ENCODE results near the gene FN3K. TPM values are rescaled to one million over a fixed set of nuclear protein-coding genes. Genes with fewer than 3 reads are reported as not detected.
"Not testable (repeated sequence)": the region's sequence is repeated elsewhere in the genome, so short reads cannot be mapped to it uniquely, and the experiment has no call there.

The FN3K gene
- total RNA-seq, 2 donors from 2014 or later: 1.6 TPM

DNA sequence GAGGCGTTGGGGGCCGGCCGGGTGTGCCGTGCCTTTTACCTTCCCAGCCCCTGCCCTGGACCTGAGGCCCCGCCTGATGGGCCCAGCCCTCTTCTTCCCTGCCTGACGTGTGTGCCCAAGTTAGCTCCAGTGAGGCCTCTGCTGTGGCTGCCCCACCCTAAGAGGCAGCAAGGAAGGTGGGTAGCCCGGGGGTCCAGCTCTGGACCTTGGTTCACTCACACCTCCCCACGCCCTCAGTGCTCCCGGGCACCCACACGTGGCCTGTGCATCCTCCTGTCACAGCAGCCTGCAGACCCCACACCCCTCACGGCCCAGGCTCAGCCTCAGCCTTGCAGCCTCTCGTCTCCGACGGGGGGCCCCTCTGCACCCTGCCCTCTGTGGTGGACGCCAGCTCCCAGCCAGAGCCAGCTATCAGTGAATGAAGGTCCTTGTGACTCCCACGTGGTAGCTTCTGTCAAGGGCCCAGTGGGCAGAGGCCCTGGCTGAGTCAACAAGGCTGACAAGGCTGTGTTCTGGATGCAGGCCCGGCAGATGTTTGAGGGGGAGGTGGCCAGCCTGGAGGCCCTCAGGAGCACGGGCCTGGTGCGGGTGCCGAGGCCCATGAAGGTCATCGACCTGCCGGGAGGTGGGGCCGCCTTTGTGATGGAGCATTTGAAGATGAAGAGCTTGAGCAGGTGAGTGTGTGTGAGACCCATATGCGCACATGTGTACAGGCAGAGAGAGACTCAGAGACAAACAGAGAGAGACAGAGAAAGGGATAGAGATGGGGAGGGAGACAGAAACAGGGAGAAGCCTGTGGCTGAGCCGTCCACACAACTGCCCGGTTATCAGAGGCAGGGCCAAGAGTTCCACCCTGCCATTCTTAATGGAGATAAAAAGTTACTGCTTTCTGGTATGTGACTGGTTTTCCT lies 2.8 kb downstream of the FN3K start:
- Mint-ChIP-seq H3K9me3 (peaks cover 3% of the 10 kb centered on the region), H3K4me1 (ENCODE audit: low read depth in 2 of 2) (no peaks in the 10 kb centered on the region), H3K36me3 (peaks cover 25% of the 10 kb centered on the region), H3K27me3 (no peaks in the 10 kb centered on the region), H3K4me3 (no peak overlapping the region), H3K27ac (no peak overlapping the region)
- ATAC-seq: peak in 1 of 2 donors; percentile 7
- DNase-seq (ENCODE audit: low spot score): peak; percentile 35

DNA sequence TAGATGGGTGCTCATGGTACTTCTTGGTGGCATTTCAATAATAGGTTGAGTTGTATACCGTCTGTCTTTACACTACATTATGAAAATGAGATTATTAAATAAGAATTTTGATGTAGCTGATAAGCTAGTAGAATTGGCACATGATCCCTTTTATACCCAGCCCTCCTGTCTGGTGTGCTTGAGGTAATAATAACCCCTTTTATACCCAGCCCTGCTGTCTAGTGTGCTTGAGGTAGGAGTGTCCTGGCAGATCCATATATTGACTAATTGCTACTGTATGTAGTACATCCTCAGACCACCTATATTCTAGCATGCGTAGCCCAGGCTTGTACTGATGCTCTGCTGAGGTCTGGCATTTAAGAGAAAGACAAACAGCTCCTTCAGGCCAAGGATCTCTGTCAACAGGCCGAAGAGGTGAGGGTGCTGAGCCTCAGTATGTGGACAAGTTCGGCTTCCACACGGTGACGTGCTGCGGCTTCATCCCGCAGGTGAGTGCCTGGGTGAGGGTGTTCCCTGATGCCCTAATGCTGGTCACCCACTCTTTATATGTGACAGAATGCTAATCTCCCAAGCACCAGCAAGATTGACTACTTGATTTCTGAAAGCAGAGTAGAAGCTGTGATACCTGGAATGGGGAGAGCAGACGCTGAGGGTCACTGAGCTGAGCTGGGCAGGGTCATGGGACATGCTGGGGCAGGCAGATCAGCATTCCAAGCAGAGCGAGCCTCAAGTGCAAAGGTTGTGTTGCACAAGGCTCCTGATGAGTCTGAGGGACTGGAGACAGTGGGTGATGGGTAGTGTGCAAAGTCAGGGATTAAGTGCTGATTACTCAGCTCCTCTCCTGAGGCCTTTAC lies 5.7 kb downstream of the FN3K start:
- no peaks in the 10 kb centered on the region for H3K9me3 Mint-ChIP-seq
- no peak overlapping the region for H3K27ac Mint-ChIP-seq
- peaks cover 20% of the 10 kb centered on the region for H3K36me3 Mint-ChIP-seq
- DNase-seq (ENCODE audit: low spot score): no peak
- no peak overlapping the region for H3K4me3 Mint-ChIP-seq
- no peaks in the 10 kb centered on the region for H3K4me1 Mint-ChIP-seq (ENCODE audit: low read depth in 2 of 2)
- no peak for ATAC-seq
- H3K27me3 Mint-ChIP-seq: no peaks in the 10 kb centered on the region

DNA sequence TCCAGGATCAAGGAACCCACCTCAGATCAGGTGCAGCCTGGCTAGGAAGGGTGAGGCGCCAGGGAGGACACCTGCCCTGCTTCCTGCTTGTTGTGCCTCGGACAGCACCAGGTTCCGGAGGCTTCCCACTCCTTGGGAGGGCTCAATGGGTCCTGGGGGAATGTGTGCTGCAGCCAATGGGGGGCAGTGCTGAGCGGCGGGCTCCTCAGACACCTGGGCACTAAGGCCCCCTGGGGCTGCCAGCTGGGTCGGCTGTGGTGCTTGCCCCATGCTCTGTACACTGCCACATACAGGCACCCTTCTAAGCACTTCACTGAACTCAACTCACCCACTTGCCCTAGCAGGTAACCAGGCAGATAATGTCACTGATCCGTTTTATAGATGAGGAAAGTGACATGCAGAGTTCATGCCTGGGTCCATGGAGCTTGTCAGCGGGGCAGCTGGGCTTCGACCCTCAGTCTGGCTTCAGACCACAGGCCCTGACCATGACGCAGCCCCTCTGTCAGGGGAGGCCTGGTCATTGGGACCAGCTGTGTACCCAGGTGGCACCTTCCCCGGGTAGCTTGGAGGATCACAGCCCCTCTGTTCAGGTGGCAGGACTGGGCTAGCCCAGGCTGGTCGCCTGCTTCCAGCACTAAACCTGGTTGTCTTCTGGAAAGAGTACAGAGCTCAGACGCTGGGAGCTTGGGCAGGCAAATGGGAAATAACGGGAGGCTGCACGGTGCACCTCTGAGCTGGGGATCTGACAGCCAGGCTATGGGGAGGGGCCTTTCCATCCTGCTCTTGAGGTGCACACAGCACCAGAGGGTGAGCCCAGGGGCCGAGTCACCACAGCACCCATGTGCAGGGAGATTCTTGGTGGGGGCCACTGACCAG lies 8.2 kb downstream of the FN3K start:
- peaks cover 20% of the 10 kb centered on the region for H3K36me3 Mint-ChIP-seq
- no peaks in the 10 kb centered on the region for H3K4me1 Mint-ChIP-seq (ENCODE audit: low read depth in 2 of 2)
- no peaks in the 10 kb centered on the region for H3K27me3 Mint-ChIP-seq

DNA sequence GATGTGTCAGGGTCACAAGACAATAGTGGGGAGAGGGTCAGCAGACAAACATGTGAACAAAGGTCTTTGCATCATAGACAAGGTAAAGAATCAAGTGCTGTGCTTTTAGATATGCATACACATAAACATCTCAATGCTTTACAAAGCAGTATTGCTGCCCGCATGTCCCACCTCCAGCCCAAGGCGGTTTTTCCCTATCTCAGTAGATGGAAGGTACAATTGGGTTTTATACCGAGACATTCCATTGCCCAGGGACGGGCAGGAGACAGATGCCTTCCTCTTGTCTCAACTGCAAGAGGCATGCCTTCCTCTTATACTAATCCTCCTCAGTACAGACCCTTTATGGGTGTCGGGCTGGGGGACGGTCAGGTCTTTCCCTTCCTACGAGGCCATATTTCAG lies 9.3 kb downstream of the FN3K start:
- H3K36me3 Mint-ChIP-seq: peaks cover 20% of the 10 kb centered on the region
- not testable (repeated sequence) for H3K9me3 Mint-ChIP-seq; DNase-seq (ENCODE audit: low spot score); H3K4me3 Mint-ChIP-seq; ATAC-seq; H3K27ac Mint-ChIP-seq; H3K4me1 Mint-ChIP-seq (ENCODE audit: low read depth in 2 of 2); H3K27me3 Mint-ChIP-seq

More for the DNA sequence above, 8.2 kb downstream of the FN3K start:
- ATAC-seq (peak in 1 of 2 donors; percentile 31), DNase-seq (ENCODE audit: low spot score) (no peak)
- H3K9me3 Mint-ChIP-seq: no peaks in the 10 kb centered on the region
- H3K4me3 Mint-ChIP-seq: no peak overlapping the region
- H3K27ac Mint-ChIP-seq: no peak overlapping the region

DNA sequence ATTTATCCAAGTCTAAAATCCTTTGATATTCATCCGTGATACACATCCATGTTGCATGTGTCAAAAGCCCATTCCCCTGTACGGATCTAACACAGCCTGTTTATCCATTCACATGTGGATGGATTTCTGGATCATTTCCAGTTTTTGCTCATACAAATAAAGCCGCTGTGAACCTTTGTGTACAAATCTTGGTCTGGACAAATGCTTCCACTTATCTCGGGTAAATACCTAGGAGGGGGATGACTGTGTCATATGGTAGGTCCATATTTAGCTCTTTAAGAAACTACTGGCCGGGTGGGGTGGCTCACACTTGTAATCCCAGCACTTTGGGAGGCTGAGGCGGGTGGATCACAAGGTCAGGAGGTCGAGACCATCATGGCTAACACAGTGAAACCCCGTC lies 10.1 kb downstream of the FN3K start:
- no peak for ATAC-seq
- Mint-ChIP-seq H3K4me3 (no peak overlapping the region), H3K36me3 (peaks cover 14% of the 10 kb centered on the region), H3K27me3 (no peaks in the 10 kb centered on the region), H3K27ac (no peak overlapping the region), H3K9me3 (no peaks in the 10 kb centered on the region), H3K4me1 (ENCODE audit: low read depth in 2 of 2) (no peaks in the 10 kb centered on the region)
- no peak for DNase-seq (ENCODE audit: low spot score)

DNA sequence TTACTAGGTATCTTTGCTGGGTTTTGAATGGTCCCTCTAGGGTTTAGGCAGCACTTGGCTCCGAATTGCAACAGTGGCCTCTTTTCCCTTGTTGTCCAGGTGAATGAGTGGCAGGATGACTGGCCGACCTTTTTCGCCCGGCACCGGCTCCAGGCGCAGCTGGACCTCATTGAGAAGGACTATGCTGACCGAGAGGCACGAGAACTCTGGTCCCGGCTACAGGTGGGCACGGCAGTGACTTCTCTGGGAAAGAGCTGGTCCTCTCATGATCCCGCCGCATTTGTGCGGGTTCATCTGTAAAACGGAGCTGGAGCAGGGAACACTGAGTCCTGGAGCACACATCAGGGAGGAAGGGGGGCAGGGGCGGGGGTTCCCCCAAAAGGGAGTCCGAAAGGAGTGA lies 13.3 kb downstream of the FN3K start:
- DNase-seq (ENCODE audit: low spot score) (no peak), ATAC-seq (no peak)
- no peak overlapping the region for H3K4me3 Mint-ChIP-seq
- H3K36me3 Mint-ChIP-seq: no peaks in the 10 kb centered on the region
- H3K4me1 Mint-ChIP-seq (ENCODE audit: low read depth in 2 of 2): peaks cover 7 to 13% of the 10 kb centered on the region in 2 donors
- H3K27me3 Mint-ChIP-seq: no peaks in the 10 kb centered on the region
- no peak overlapping the region for H3K27ac Mint-ChIP-seq
- H3K9me3 Mint-ChIP-seq: no peaks in the 10 kb centered on the region

DNA sequence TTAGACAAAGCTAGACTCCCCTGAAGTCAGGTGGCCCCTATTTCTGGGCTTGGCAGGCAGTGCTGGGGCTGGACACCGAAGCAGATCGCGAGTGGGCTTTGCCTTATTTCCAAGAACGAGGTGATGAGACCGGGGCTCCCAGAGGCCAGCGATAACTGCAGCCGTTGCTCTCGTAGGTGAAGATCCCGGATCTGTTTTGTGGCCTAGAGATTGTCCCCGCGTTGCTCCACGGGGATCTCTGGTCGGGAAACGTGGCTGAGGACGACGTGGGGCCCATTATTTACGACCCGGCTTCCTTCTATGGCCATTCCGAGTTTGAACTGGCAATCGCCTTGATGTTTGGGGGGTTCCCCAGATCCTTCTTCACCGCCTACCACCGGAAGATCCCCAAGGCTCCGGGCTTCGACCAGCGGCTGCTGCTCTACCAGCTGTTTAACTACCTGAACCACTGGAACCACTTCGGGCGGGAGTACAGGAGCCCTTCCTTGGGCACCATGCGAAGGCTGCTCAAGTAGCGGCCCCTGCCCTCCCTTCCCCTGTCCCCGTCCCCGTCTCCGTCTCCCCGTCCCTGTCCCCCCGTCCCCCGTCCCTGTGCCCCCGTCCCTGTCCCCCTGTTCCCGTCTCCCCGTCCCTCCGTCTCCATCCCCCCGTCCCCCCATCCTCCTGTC lies 15.0 kb downstream of the FN3K start:
- no peaks in the 10 kb centered on the region for H3K36me3 Mint-ChIP-seq
- peak overlapping the region; percentile 44 for H3K4me3 Mint-ChIP-seq
- no peaks in the 10 kb centered on the region for H3K9me3 Mint-ChIP-seq
- no peak for ATAC-seq
- H3K4me1 Mint-ChIP-seq (ENCODE audit: low read depth in 2 of 2): peaks cover 14 to 24% of the 10 kb centered on the region in 2 donors
- no peak overlapping the region for H3K27ac Mint-ChIP-seq
- DNase-seq (ENCODE audit: low spot score): no peak
- H3K27me3 Mint-ChIP-seq: no peaks in the 10 kb centered on the region

DNA sequence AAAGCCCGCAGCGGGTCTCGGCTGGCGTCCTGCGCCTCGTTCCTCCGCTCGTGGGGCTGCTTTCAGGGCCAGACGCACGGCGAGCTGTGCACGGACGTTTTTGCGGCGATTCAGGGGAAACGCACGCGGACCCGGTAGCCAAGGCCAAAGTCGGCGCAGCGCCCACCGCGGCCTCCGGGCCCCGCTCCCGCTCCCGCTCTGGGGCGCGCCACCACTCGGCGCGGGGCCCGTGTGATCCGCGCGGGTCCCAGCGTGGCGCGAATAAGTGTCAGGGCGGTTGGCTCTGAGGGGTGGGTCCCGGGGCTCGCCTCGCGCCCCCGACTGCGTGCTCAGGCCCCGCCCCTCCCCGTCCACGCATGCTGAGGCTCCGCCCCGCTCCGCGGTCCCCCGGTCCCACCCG lies 15.8 kb downstream of the FN3K start:
- Mint-ChIP-seq H3K36me3 (no peaks in the 10 kb centered on the region), H3K4me3 (no peak overlapping the region), H3K9me3 (no peaks in the 10 kb centered on the region), H3K27ac (no peak overlapping the region), H3K4me1 (ENCODE audit: low read depth in 2 of 2) (peaks cover 17 to 27% of the 10 kb centered on the region in 2 donors), H3K27me3 (no peaks in the 10 kb centered on the region)
- ATAC-seq (no peak), DNase-seq (ENCODE audit: low spot score) (no peak)

DNA sequence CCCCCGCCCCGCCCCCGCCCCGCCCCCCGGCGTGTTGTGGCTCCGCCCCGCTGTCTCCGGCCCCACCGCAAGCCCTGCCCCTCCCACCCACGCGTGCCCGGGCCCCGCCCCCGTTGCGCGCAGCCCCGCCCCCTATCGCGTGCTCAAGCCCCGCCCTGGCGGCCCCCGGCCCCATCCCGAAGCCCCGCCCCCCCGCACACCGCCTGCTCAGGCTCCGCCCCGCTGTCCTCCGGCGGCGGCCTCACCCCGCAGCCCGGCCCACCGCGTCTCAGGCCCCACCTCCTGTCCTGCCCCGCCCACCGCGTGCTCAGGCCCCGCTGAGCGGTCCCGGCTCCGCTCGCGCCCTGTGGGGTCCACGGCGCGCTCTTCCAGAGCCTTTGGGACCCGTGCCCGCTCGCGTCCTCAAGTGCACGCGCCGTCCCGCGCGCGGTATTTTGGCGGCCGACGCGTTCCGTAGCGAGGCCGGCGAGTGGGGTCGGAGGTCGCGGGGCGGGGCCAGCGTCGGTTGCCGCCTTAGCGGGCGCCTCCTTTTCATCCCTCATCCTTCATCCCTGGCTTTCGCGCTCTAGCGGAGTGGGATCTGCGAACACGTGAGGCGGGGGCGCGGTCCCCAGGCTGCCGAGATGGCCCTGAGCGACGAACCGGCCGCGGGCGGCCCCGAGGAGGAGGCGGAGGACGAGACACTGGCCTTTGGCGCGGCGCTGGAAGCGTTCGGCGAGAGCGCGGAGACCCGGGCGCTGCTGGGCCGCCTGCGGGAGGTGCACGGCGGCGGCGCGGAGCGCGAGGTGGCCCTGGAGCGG lies 16.4 kb downstream of the FN3K start, which contains the start of gene TBCD:
Gene TBCD, plus strand, starts transcription at position 495 of the 800 bp plus-strand sequence. Its CDS starts 129 bp downstream, at position 624.
- no peaks in the 10 kb centered on the region for H3K27me3 Mint-ChIP-seq
- H3K4me1 Mint-ChIP-seq (ENCODE audit: low read depth in 2 of 2): peaks cover 17 to 27% of the 10 kb centered on the region in 2 donors
- H3K9me3 Mint-ChIP-seq: no peaks in the 10 kb centered on the region
- DNase-seq (ENCODE audit: low spot score) (peak; percentile 87), ATAC-seq (peak; percentile 90 to 93)
- peak within 1 kb of the TSS; percentile 81 for H3K4me3 Mint-ChIP-seq
- peak within 1 kb of the TSS in 1 of 2 donors; percentile 31 for H3K27ac Mint-ChIP-seq
- H3K36me3 Mint-ChIP-seq: no peaks in the 10 kb centered on the region

DNA sequence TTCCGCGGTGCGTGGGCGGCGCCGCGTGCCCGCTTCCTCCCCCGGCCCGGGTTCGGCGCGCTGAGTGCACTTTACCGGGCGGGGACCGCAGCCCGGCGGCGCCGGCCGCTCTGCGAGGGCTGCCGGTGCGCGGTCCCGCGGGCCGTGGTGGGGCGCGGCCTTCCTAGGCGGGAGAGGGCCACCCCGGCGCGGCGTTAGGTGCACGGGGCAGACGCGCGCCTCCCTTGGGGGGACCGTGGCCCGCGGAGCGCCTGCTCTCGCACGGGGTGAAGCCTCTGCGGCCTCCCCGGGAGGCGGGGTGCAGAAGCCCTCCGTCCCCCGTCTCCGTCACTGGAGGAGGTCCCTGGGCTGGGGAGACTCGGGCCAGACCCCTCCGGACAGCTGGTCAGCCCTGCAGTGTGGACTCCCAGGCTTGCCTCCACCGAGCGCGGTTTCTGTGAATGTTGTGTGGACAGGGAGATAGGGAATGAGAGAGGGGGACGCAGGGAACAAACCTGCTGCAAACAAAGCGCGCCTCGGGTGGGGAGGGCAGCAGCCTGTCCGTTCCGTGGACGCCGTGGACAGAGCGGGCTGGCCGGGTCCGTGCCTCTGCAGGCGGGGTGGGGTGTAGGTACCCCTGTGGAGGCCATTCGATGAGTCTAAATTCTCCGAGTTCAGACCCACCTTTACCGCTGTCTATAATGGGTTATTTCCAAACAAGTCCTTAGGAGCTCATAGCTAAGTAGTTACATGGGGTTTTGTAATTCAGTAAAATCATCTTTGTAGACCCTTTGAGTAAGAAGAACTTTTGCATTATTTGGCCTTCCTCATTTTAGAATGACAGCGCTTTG lies 17.2 kb downstream of the FN3K start:
- Mint-ChIP-seq H3K27ac (peak overlapping the region in 1 of 2 donors; percentile 31), H3K4me3 (peak overlapping the region; percentile 81), H3K36me3 (no peaks in the 10 kb centered on the region), H3K4me1 (ENCODE audit: low read depth in 2 of 2) (peaks cover 17 to 27% of the 10 kb centered on the region in 2 donors), H3K9me3 (no peaks in the 10 kb centered on the region), H3K27me3 (no peaks in the 10 kb centered on the region)
- DNase-seq (ENCODE audit: low spot score) (peak; percentile 72), ATAC-seq (peak in 1 of 2 donors; percentile 50)

DNA sequence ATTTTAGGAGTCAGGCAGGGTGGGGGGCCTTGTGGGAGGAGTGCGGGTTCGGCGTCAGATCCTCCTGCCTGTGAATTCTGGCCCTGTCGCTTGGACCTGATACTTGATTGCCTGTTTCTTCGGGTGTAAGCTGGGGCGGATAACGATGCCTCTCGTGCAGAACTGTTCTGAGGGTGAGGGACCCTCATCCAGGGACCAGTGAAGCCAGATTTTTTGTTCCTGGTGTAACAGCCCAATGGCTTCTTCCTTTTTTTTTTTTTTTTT lies 17.7 kb downstream of the FN3K start:
- H3K27ac Mint-ChIP-seq: no peak overlapping the region
- ATAC-seq: no peak
- peaks cover 17 to 27% of the 10 kb centered on the region in 2 donors for H3K4me1 Mint-ChIP-seq (ENCODE audit: low read depth in 2 of 2)
- peak overlapping the region; percentile 81 for H3K4me3 Mint-ChIP-seq
- no peaks in the 10 kb centered on the region for H3K27me3 Mint-ChIP-seq
- no peak for DNase-seq (ENCODE audit: low spot score)
- no peaks in the 10 kb centered on the region for H3K9me3 Mint-ChIP-seq
- H3K36me3 Mint-ChIP-seq: no peaks in the 10 kb centered on the region
